Measurements from ENCODE around the gene CUL1.

DNA sequence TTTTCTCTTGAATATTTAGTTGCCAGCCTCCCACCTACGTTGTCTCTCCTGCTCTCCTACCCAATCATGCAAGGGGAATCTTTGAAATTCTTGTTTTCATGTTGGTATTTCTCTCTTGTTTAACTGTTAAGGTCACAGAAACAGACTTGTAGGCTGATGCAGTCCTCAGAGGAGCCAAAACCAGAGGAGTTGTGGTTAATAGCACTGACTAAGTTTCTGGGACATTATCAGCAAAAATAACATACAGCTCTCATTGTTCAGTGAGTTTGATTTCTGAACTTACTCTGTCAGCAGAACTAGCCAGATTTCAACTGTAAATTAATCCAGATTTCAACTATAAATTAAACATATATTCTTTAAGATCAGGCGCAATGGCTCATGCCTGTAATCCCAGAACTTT is 11.1 kb upstream of the CUL1 start:
- TF ChIP-seq, protein P1, sequence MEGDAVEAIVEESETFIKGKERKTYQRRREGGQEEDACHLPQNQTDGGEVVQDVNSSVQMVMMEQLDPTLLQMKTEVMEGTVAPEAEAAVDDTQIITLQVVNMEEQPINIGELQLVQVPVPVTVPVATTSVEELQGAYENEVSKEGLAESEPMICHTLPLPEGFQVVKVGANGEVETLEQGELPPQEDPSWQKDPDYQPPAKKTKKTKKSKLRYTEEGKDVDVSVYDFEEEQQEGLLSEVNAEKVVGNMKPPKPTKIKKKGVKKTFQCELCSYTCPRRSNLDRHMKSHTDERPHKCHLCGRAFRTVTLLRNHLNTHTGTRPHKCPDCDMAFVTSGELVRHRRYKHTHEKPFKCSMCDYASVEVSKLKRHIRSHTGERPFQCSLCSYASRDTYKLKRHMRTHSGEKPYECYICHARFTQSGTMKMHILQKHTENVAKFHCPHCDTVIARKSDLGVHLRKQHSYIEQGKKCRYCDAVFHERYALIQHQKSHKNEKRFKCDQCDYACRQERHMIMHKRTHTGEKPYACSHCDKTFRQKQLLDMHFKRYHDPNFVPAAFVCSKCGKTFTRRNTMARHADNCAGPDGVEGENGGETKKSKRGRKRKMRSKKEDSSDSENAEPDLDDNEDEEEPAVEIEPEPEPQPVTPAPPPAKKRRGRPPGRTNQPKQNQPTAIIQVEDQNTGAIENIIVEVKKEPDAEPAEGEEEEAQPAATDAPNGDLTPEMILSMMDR (IDR thresholded peaks at IDR 0.05; ENCODE audit: low read depth, low read length, poor library complexity, severe bottlenecking) = no peak
- TF ChIP-seq EZH2phosphoT487 (IDR thresholded peaks at IDR 0.05; ENCODE audit: borderline replicate concordance, low read length) = no peak
